Psoas muscle (tissue), 8 donors: ENCODE data around the gene OXNAD1. TPM values are rescaled to one million over a fixed set of nuclear protein-coding genes. Genes with fewer than 3 reads are reported as not detected.

Experiments
- ATAC-seq, 4 donors: fragments of 200-7000 bp; cut with Tn5 transposase; one replicate each; pipeline ENCODE4 v1.9.1; 2020; ENCODE audit warnings: moderate library complexity in 3 of 4, mild to moderate bottlenecking in 2 of 4
- DNase-seq, 2 donors: peaks; one replicate each; pipeline ENCODE4 v3.0.0-alpha.2; 2020
- H3K27ac ChIP-seq: fragments of 200-600 bp; one replicate; pipeline ENCODE4 v1.8.0; 2022
- H3K27me3 ChIP-seq, 3 donors: fragments of 200-600 bp in 1 of 3; one replicate each; pipeline versions ENCODE4 v1.6.1 to v1.8.0; 2013 to 2022; ENCODE audit warnings: low read length in 2 of 3, mild to moderate bottlenecking in 2 of 3, moderate library complexity in 1 of 3; ENCODE audit not compliant: insufficient read depth in 3 of 3
- H3K36me3 ChIP-seq, 2 donors: fragments of 200-600 bp in 1 of 2; one replicate each; pipeline versions ENCODE4 v1.6.1 to v1.8.0; 2013 to 2022; ENCODE audit warnings: low read depth in 1 of 2, mild to moderate bottlenecking in 1 of 2, moderate library complexity in 1 of 2; ENCODE audit not compliant: insufficient read depth in 1 of 2
- H3K4me1 ChIP-seq: fragments of 200-600 bp; one replicate; pipeline ENCODE4 v1.8.0; 2022
- H3K4me3 ChIP-seq: fragments of 200-600 bp; one replicate; pipeline ENCODE4 v1.8.0; 2022; ENCODE audit warnings: mild to moderate bottlenecking
- H3K9me3 ChIP-seq: fragments of 200-600 bp; one replicate; pipeline ENCODE4 v1.8.0; 2022
- WGBS, 3 donors: extraction: QIAGEN DNeasy Blood & Tissue Kit; methylation state at CpG; one replicate each; pipeline versions ENCODE4 v1.1.6 to v1.1.7; 2013; 5-methylcytosine and 5-hydroxymethylcytosine counted together
- intact Hi-C, 2 donors: fragments of 100-400 bp; cut with DNase I; formaldehyde crosslinking; loops; one replicate each; pipeline versions ENCODE4 v1.11.0 to v1.14.2; 2022
- polyA plus RNA-seq, 3 donors: library from polyadenylated mRNA; stranded (reverse); fragments of 200-250 nt; gene quantifications; one replicate each; pipeline ENCODE4 v1.2.3, GENCODE V29; 2013
- total RNA-seq, 4 donors: library from RNA; stranded (reverse); fragmentation: NEBNext Ultra II Directional in 2 of 4; extraction: Animal tissue kit (Norgen Biotek cat#: 25700) in 2 of 4; gene quantifications; one replicate each; pipeline versions ENCODE4 v1.2.1 to v1.2.4, GENCODE V29; 2021 to 2023
- TF ChIP-seq, protein P1 (sequence below): fragments of 200-600 bp; IDR thresholded peaks from one replicate; pipeline ENCODE4 v1.8.0; 2022; ENCODE audit warnings: antibody characterized with exemption
- donor health status: healthy with polysubstance abuse.
- donor health status: DM: no; HTN: no; CAD: no; lungs with moderate emphysema.
- donor health status: Bipolar disorder and iron deficiency.
- donor health status: healthy.
- donor health status: DM: yes; HTN: yes; CAD: no.
- donor health status: DM: no; HTN: no; CAD: no.
- donor health status: DM: no; HTN: no; CAD: no.
- donor health status: DM: yes; HTN: yes; CAD: no.

OXNAD1 gene
- total and polyA plus RNA-seq, 7 donors: 5.4 to 24.4 (median 10.4) TPM

DNA sequence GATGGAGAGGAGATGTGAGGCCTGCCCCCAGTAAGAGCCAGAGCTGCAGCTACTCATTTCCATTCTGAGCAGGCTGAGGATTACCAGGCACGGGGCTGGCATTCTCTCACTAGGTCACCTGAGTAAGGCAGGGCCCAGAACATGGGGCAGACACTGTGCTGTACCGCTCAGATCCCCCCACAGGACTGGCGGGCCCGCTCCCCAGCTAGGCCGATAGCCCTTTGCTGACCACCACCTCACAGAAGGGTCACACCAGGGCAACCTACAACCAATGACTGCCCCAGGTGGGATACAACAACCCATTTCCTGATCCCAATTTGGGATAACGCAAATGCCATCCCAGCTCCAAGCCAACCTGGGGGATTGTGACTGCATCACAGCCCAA lies 52.5 kb downstream of the OXNAD1 start:
- DNase-seq (no peak), ATAC-seq (no peak)
- Histone ChIP-seq H3K27me3 (no peaks in the 10 kb centered on the region), H3K27ac (no peak overlapping the region), H3K4me1 (peaks cover 10% of the 10 kb centered on the region), H3K4me3 (no peak overlapping the region), H3K36me3 (peaks cover 2 to 41% of the 10 kb centered on the region in 2 donors), H3K9me3 (no peaks in the 10 kb centered on the region)
- intact Hi-C loops: no loop called here
- WGBS, 3 donors: 91 to 94% (median 93%) methylated on average over 6 of the region's 6 CpGs
- TF ChIP-seq, protein P1, sequence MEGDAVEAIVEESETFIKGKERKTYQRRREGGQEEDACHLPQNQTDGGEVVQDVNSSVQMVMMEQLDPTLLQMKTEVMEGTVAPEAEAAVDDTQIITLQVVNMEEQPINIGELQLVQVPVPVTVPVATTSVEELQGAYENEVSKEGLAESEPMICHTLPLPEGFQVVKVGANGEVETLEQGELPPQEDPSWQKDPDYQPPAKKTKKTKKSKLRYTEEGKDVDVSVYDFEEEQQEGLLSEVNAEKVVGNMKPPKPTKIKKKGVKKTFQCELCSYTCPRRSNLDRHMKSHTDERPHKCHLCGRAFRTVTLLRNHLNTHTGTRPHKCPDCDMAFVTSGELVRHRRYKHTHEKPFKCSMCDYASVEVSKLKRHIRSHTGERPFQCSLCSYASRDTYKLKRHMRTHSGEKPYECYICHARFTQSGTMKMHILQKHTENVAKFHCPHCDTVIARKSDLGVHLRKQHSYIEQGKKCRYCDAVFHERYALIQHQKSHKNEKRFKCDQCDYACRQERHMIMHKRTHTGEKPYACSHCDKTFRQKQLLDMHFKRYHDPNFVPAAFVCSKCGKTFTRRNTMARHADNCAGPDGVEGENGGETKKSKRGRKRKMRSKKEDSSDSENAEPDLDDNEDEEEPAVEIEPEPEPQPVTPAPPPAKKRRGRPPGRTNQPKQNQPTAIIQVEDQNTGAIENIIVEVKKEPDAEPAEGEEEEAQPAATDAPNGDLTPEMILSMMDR: no peak

DNA sequence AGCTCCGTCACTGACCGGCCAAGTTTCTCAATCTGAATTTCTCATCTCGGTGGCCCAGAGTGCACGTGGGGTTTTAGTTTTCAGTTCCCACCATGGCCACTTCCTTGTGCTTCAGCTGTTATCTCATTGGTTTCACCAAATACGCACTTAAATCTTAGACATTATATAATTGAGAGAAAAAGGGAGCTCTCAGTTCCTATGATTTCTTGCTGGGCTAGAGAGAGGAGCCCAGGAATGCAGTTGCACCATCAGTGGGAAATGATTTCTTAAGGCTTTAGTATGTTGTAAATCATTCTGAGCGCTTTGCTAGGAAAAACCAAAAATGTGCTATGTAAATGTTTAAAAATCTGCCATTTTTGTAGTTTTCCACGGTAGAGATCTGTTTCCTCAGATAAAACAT lies 53.2 kb downstream of the OXNAD1 start:
- Histone ChIP-seq H3K27me3 (no peaks in the 10 kb centered on the region), H3K4me3 (no peak overlapping the region), H3K9me3 (no peaks in the 10 kb centered on the region), H3K27ac (no peak overlapping the region), H3K36me3 (peaks cover 2 to 48% of the 10 kb centered on the region in 2 donors), H3K4me1 (peaks cover 8% of the 10 kb centered on the region)
- WGBS, 3 donors: 87 to 96% (median 90%) methylated on average over 7 of the region's 7 CpGs
- ATAC-seq (no peak), DNase-seq (no peak)
- intact Hi-C loops: no loop called here
- TF ChIP-seq, protein P1: no peak

DNA sequence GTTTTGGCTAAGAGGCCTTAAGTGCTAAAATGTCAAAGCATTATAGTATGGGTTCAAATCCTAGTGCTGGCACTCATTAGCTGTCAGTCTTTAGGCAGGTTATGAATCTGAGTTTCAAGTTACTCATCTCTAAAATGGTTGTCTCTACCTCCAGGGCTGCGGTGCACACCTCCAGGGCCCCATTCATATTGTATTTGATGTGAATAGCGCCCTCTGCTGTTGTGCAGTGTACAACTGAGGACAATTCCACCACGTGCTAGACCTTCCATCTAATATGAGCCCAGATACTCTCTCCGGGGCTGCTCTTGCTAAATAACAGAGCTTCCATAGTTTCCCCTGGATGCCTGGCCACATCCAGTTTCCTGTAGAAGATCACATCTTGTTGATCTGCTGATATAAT lies 54.3 kb downstream of the OXNAD1 start:
- 63 to 72% (median 67%) methylated on average over 4 of the region's 4 CpGs for WGBS, 3 donors
- DNase-seq: no peak
- H3K36me3 ChIP-seq: peaks cover 0 to 59% of the 10 kb centered on the region in 2 donors
- no peaks in the 10 kb centered on the region for H3K9me3 ChIP-seq
- H3K27ac ChIP-seq: no peak overlapping the region
- H3K27me3 ChIP-seq: no peaks in the 10 kb centered on the region
- TF ChIP-seq, protein P1: peak; percentile 16
- H3K4me1 ChIP-seq: no peaks in the 10 kb centered on the region
- ATAC-seq: peak in 3 of 4 donors; percentile 49 to 68 (median 64)
- H3K4me3 ChIP-seq: no peak overlapping the region
- intact Hi-C loops: no loop called here

DNA sequence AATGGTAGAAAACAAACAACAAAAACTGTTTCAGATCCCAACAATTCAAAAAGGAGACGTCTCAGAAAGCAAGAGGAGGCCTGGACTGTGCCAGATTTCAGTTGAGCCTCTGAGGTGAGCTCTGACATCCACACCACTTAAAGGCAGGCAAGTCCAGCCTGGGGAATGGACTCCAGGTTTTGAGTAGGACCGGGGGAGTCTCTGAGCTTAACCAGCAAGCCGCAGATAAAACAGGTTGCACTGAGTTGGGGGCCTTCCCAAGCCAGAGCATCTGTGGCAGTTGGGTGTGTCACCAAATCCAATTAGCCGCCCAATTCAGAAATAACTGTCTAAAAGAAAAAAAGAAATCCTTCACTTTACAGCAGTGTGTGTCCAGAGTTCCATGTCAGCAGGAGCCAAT lies 54.7 kb downstream of the OXNAD1 start:
- ATAC-seq: no peak
- TF ChIP-seq, protein P1: no peak
- H3K27me3 ChIP-seq: no peaks in the 10 kb centered on the region
- H3K4me1 ChIP-seq: peaks cover under 1% of the 10 kb centered on the region
- no peak overlapping the region for H3K4me3 ChIP-seq
- intact Hi-C loops: no loop called here
- H3K9me3 ChIP-seq: no peaks in the 10 kb centered on the region
- DNase-seq: no peak
- no peak overlapping the region for H3K27ac ChIP-seq
- 68 to 87% (median 70%) methylated on average over 4 of the region's 4 CpGs for WGBS, 3 donors
- H3K36me3 ChIP-seq: peaks cover 0 to 60% of the 10 kb centered on the region in 2 donors

DNA sequence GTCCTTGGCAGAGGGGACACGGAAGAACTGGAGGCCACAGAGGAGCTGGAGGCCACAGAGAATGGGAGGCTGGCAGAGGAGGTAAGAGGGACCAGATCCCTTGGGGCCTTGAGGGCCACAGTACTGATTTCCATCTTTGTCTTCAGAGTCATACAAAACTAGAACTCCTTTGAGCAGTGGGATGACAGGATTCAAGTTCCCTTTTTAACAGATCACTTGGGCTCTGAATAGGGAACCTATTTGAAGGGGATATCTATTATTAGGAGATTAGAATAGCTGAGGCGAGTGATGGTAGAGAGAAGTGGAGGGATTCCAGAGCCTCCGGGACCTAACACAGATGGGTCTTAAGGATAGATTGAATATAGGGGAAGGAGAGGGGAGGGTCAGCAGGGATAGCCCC lies 55.7 kb downstream of the OXNAD1 start:
- no peaks in the 10 kb centered on the region for H3K9me3 ChIP-seq
- no peak for DNase-seq
- intact Hi-C loops: no loop called here
- TF ChIP-seq, protein P1: no peak
- H3K27ac ChIP-seq: no peak overlapping the region
- H3K27me3 ChIP-seq: no peaks in the 10 kb centered on the region
- ATAC-seq: no peak
- peaks cover 0 to 70% of the 10 kb centered on the region in 2 donors for H3K36me3 ChIP-seq
- 93 to 96% (median 94%) methylated on average over 3 of the region's 3 CpGs for WGBS, 3 donors
- H3K4me1 ChIP-seq: peaks cover 4% of the 10 kb centered on the region
- H3K4me3 ChIP-seq: no peak overlapping the region
